ENCODE data around the gene BCAR1.
"Not testable (repeated sequence)": the region's sequence is repeated elsewhere in the genome, so short reads cannot be mapped to it uniquely, and the experiment has no call there.

Gene BCAR1

GRCh38 chr16:75224306-75225082, 26.9 kb downstream of the BCAR1 start:
- DNase-seq (ENCODE audit: low spot score) = no peak

DNA sequence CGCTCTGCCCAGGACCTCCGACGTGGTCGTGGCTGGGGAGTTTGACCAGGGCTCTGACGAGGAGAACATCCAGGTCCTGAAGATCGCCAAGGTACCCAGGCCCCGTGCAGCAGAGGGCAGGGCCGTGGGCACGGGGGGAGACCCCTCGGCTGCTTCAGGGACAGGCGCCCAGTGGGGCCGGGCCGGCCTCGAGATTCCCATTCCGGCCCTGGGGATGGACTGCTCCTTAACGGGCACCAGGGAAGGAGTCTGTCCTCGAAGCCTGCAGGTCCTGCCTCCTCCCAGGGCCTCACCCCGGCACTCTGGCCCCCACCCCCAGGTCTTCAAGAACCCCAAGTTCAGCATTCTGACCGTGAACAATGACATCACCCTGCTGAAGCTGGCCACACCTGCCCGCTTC, 28.3 kb downstream of the BCAR1 start:
- DNase-seq (ENCODE audit: low spot score) = not testable (repeated sequence)

- DNase-seq (ENCODE audit: low spot score) = no peak
These were observed 29.1 kb downstream of the BCAR1 start for GRCh38 chr16:75222271-75222783.

DNA sequence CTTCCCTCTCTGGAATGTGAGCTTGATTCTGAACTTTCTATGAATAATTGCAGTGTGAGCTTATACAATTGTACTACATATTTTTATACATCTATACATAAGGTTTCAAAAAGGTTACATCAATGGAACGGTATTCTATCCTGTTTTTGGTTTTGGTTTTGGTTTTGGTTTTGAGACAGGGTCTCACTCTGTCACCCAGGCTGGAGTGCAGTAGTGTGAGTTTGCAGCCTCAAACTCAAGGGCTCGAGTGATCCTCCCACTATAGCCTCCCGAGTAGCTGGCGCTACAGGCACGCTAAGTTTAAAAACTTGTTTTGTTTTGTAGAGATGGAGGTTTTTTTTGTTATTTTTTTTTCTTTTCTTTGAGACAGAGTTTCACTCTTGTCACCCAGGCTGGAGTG, 31.6 kb downstream of the BCAR1 start:
- DNase-seq (ENCODE audit: low spot score) = peak; percentile 9

DNA sequence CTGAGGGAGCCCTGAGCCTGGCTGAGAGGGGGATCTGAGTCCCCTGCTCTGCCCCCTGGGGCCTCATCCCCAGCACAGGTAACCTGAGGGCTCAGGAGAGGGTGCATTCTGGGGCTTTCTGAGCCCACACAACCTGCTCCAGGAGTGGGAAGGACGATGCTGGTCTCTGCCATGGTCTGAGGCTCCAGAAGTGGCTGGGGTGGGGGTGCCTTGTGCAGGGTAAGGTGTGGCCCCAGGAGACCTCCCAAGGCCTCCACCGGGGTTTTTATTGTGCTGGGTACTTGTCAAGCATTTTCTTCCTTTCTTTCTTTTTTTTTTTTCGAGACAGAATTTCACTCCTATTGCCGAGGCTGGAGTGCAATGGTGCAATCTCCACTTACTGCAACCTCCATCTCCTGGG, 32.3 kb downstream of the BCAR1 start:
- no peak for DNase-seq (ENCODE audit: low spot score)

DNA sequence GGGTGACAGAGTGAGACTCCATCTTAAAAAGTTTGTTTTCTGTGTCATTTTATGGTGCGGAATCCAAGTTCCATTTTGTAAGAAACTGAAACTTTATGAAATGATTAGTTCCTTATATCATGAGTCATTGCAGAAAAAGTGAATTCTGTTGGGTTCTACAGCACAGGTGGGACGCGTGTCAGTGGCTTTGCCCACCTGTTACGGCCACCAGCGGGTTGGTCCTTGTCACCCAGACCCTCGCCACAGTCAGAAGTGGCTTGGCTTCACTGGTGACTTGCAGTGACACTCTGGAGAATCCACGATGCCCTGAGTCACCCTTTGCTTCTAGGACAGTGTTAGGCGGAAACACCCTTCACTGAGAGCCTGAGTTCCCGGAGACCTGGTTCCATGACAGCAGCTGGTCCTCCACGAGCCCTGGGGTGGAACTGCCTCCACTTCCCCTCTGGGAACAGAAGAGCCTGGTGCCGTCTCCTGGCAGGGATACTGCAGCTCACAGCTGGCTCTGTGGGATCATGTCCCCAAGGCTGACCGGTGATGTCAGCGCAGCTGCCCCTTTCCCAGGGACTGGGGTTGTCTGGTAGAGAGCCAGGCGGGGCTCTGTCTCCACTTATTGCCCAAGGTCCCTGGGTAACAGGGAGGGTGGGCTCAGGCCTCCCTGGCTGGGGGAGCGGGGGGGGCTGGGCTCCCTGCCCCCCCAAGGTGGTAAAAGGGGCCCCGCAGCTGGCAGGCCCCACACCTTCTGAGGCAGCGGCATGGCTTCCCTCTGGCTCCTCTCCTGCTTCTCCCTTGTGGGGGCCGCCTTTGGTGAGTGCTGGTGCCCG, 33.0 kb downstream of the BCAR1 start, which contains the start of gene CTRB1:
Gene CTRB1 (plus strand): TSS at position 733 of the 821 bp plus-strand sequence. CDS start 20 bp downstream, at position 753.
- DNase-seq (ENCODE audit: low spot score) = no peak

DNA sequence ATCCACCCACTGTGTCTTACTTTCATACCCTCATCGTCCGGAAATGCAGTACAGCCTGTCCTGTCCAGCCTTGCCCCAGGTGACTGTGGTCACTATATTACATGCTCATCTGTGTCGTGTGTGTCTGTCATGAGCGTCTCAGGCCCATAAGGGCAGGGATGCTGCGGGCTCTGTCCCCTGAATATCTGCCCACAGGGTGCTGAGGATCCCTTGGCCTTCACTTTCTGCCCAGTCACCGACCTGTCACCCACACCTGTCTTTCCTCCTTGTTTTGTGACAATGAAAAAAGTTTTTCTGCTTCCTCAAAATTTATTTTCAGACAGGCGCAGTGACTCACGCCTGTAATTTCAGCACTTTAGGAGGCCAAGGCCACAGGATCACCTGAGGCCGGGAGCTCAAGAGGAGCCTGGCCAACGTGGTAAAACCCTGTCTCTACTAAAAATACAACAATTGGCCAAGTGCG, 34.0 kb downstream of the BCAR1 start:
- no peak for DNase-seq (ENCODE audit: low spot score)

- no peak for DNase-seq (ENCODE audit: low spot score)
These were observed 34.8 kb downstream of the BCAR1 start for GRCh38 chr16:75216576-75216975.

DNA sequence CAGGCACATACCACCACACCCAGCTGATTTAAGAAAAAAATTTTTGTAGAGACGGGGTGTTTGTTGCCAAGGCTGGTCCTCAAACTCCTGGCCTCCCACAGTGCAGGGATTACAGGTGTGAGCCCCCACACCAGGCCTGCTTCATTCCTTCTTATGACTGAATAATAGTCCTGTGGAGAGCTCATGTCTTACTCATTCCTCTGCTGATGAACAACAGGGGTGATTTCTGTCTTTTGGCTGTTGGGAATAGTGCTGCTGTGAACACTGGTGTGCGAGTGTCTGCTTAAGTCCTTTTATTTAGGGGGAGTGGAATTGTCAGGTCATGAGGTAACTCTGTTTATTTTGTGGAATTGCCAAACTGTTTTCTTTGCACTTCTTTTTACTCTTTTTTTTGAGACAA, 35.3 kb downstream of the BCAR1 start:
- DNase-seq (ENCODE audit: low spot score) = no peak

DNA sequence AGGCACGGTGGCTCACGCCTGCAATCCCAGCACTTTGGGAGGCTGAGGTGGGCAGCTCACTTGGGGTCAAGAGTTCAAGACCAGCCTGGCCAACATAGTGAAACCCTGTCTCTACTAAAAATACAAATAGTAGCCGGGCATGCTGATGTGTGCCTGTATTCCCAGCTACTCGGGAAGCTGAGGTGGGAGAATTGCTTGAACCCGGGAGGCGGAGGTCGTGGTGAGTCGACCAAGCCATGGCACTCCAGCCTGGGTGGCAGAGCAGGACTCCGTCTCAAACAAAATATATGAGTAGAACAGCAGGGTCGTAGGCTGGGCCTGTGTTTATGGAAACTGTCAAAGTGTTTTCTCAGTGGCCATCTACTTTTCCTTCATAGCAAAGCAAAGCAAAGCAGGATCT, 40.1 kb downstream of the BCAR1 start:
- not testable (repeated sequence) for DNase-seq (ENCODE audit: low spot score)

GRCh38 chr16:75209944-75210343, 41.5 kb downstream of the BCAR1 start:
- no peak for DNase-seq (ENCODE audit: low spot score)

DNA sequence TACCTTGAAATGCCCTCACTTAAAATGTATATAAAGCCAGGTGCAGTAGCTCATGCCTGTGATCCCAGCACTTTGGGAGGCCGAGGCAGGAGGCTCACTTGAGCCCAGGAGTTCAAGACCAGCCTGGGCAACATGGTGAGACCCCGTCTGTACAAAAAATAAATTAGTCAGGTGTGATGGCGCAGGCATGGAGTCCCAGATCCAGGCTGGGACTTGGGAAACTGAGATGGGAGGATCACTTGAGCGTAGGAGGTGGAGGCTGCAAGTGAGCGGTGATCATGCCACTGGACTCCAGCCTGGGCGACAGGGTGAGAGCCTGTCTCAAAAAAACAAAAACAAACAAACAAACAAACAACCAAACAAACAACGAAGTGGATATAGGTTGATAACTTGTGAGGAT, 41.9 kb downstream of the BCAR1 start:
- DNase-seq (ENCODE audit: low spot score) = not testable (repeated sequence)

- no peak for DNase-seq (ENCODE audit: low spot score)
These were observed 42.4 kb downstream of the BCAR1 start for GRCh38 chr16:75208861-75209505.

GRCh38 chr16:75208242-75208825, 43.1 kb downstream of the BCAR1 start:
- DNase-seq (ENCODE audit: low spot score) = no peak

- no peak for DNase-seq (ENCODE audit: low spot score)
These were observed 43.6 kb downstream of the BCAR1 start for GRCh38 chr16:75207831-75208230.

- DNase-seq (ENCODE audit: low spot score) = no peak
These were observed 44.5 kb downstream of the BCAR1 start, which contains the start of gene CTRB2 for GRCh38 chr16:75206749-75207451. Gene CTRB2 (minus strand): TSS chr16:75207161. CDS start chr16:75207141, 20 bp downstream.

- DNase-seq (ENCODE audit: low spot score) = not testable (repeated sequence)
These were observed 45.3 kb downstream of the BCAR1 start for GRCh38 chr16:75205961-75206748.

DNA sequence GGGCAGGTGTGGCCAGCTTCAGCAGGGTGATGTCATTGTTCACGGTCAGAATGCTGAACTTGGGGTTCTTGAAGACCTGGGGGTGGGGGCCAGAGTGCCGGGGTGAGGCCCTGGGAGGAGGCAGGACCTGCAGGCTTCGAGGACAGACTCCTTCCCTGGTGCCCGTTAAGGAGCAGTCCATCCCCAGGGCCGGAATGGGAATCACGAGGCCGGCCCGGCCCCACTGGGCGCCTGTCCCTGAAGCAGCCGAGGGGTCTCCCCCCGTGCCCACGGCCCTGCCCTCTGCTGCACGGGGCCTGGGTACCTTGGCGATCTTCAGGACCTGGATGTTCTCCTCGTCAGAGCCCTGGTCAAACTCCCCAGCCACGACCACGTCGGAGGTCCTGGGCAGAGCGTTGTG, 46.0 kb downstream of the BCAR1 start:
- not testable (repeated sequence) for DNase-seq (ENCODE audit: low spot score)

DNA sequence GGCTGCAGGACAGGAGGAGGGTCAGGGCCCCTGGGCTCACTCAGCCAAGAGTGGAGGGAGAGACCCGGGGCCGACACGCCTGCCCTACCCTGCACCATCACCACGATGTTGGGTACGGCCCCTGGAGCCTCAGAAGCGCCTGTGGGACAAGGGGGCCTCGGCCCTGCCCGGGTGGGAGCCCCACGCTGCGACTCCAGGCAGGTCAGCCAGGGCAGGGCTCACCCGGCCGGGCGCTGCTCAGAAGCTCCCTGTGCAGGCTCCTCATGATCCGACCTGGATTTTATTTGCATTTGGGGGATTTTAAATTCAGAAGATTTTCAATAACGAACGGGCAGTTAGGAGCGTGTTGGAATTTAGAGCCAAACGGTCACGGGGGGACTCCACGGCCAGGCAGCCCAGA, 46.5 kb downstream of the BCAR1 start:
- not testable (repeated sequence) for DNase-seq (ENCODE audit: low spot score)

DNA sequence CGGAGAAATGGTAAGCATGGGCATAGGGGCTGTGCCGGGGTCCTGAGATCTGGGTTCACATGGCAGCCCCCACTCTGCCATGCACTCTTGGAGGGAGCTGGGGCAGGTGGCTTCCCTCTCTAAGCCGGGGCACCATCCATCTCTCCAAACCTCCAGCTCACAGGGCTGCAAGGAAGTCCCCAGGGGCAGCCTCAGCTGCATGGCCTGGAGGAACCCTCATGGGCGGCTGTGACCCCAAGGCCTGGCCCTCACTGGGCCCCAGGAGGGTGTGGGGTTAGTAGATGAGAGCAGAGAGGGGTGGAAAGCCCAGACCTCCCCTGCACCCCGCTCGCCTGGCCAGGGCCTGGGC, 47.0 kb downstream of the BCAR1 start:
- DNase-seq (ENCODE audit: low spot score) = no peak
